Lower leg skin (tissue), 4 donors: Measurements from ENCODE around the gene AMPH. TPM values are rescaled to one million over a fixed set of nuclear protein-coding genes. Genes with fewer than 3 reads are reported as not detected.

Experiments used
- DNase-seq, 2 donors: peaks; one replicate each; pipeline ENCODE4 v3.0.0-alpha.2; 2019; ENCODE audit warnings: low spot score in 2 of 2
- H3K4me3 ChIP-seq: fragments of 200-600 bp; sonication (generic); 2 replicates; pipeline ENCODE4 v1.5.1; 2017; ENCODE audit warnings: mild to moderate bottlenecking, low read depth; ENCODE audit not compliant: poor library complexity, severe bottlenecking
- CTCF ChIP-seq, 3 donors: fragments of 450-650 bp; IDR thresholded peaks; one replicate each; pipeline ENCODE4 v1.5.1; 2016; ENCODE audit warnings: antibody characterized with exemption in 3 of 3, mild to moderate bottlenecking in 3 of 3, moderate library complexity in 2 of 3
- POLR2A ChIP-seq, 2 donors: fragments of 450-650 bp; IDR thresholded peaks; one replicate each; pipeline ENCODE4 v1.6.1; 2016 to 2017; ENCODE audit warnings: antibody characterized with exemption in 2 of 2, mild to moderate bottlenecking in 1 of 2, moderate library complexity in 1 of 2
- WGBS, 2 donors: methylation state at CpG; one replicate each; pipeline ENCODE4 v1.1.5; 2018; 5-methylcytosine and 5-hydroxymethylcytosine counted together
- intact Hi-C: fragments of 100-400 bp; cut with DNase I; formaldehyde crosslinking; loops from one replicate; pipeline ENCODE4 v1.15.0; 2023; ENCODE audit warnings: low total_unique reads
- total RNA-seq, 4 donors: library from RNA; depleted of rRNA; stranded (reverse); fragments of >200 nt; gene quantifications; one replicate each; pipeline ENCODE4 v1.1.0, GENCODE V29; 2016

Gene AMPH
- total RNA-seq, 4 donors from 2014 or later: 0.47 to 6.7 (median 3.8) TPM

- WGBS, 2 donors: 92 to 96% methylated on average over 2 of the region's 2 CpGs
- intact Hi-C loops: no loop called here
- no peak for DNase-seq
- TF ChIP-seq POLR2A (IDR thresholded peaks at IDR 0.05) (no peak), CTCF (IDR thresholded peaks at IDR 0.05) (no peak)
- no peak overlapping the region for H3K4me3 ChIP-seq
These were observed 118.9 kb downstream of the AMPH start for GRCh38 chr7:38512291-38512690.

GRCh38 chr7:38507384-38507783 is 123.8 kb downstream of the AMPH start:
- DNase-seq: no peak
- 62% methylated on average over 2 of the region's 2 CpGs for WGBS, 2 donors
- TF ChIP-seq POLR2A (IDR thresholded peaks at IDR 0.05): no peak
- TF ChIP-seq CTCF (IDR thresholded peaks at IDR 0.05): no peak
- no peak overlapping the region for H3K4me3 ChIP-seq
- intact Hi-C loops: no loop called here

- H3K4me3 ChIP-seq: no peak overlapping the region
- WGBS, 2 donors: 51 to 64% methylated on average over 3 of the region's 3 CpGs
- intact Hi-C loops: no loop called here
- no peak for TF ChIP-seq POLR2A (IDR thresholded peaks at IDR 0.05)
- TF ChIP-seq CTCF (IDR thresholded peaks at IDR 0.05): no peak
- peak in 1 of 2 donors; percentile 42 for DNase-seq
These were observed 124.4 kb downstream of the AMPH start for GRCh38 chr7:38506756-38507155.

- WGBS, 2 donors: 85 to 96% methylated on average over 1 of the region's 1 CpG
- intact Hi-C loops: no loop called here
- TF ChIP-seq POLR2A (IDR thresholded peaks at IDR 0.05) (no peak), CTCF (IDR thresholded peaks at IDR 0.05) (no peak)
- no peak for DNase-seq
- H3K4me3 ChIP-seq: no peak overlapping the region
These were observed 125.2 kb downstream of the AMPH start for GRCh38 chr7:38506004-38506403.

- no peak for DNase-seq
- 51 to 71% methylated on average over 2 of the region's 2 CpGs for WGBS, 2 donors
- intact Hi-C loops: no loop called here
These were observed 126.5 kb downstream of the AMPH start for GRCh38 chr7:38504684-38505083.

More at GRCh38 chr7:38504684-38505083, 126.5 kb downstream of the AMPH start:
- TF ChIP-seq POLR2A (IDR thresholded peaks at IDR 0.05): no peak
- TF ChIP-seq CTCF (IDR thresholded peaks at IDR 0.05): no peak
- H3K4me3 ChIP-seq: no peak overlapping the region
